SH-SY5Y (cell line): Measurements from ENCODE around the gene ATXN7.

Source experiments
- GATA2 ChIP-seq: IDR thresholded peaks from 2 replicates; pipeline ENCODE4 v1.6.1; 2011; ENCODE audit warnings: mild to moderate bottlenecking, low read depth, low read length
- GATA3 ChIP-seq: IDR thresholded peaks from 2 replicates; pipeline ENCODE4 v1.6.1; 2011; ENCODE audit warnings: low read depth, mild to moderate bottlenecking, low read length, moderate library complexity

- TF ChIP-seq GATA2 (no peak), GATA3 (no peak)
These were observed 145.9 kb downstream of the ATXN7 start for GRCh38 chr3:64009528-64009927.
